ENCODE data around the gene UROS.

Gene UROS

DNA sequence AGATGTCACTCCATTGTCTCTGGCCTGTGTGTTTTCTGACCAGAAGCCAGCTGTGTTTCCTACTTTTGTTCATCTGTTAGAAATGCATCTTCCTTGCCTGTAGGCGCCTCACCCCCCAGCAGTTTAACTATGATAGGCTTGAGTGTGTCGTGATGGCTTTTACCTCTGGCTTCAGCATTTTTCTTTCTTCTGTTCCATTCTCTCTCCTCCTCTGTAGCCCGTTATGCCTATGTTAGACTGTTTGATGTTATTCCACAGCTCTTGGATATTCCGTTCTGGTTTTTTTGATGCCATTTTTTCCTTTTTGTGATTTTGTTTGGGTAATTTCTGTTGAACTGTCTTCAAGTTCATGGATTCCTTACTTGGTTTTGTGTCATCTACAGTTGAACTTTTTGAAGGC lies 65.3 kb downstream of the UROS start:
- no peak for DNase-seq

DNA sequence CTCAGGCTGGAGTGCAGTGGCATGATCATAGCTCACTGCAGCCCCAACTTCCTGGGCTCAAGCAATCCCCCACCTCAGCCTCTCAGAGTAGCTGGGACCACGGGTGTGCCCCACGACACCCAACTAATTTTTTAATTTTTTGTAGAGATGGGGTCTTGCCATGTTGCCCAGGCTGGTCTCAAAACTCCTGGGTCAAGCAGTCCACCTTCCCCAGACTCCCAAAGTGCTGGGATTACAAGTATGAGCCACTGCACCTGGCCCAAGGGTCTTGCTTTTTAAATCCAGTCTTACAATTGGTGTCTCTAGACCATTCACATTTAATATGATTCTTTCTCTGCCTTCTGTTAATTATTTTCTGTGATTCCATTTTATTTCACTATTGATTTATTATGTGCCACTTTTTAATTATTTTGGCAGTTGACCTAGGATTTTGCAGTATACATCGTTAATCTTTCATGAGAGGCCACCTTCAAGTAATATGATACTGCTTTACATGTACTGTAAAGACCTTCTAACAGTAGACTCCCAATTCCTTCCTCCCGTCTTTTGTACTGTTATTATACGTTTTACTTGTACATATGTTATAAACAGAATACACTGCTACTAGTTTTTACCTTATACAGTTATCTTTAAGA lies 66.1 kb downstream of the UROS start:
- DNase-seq: no peak

DNA sequence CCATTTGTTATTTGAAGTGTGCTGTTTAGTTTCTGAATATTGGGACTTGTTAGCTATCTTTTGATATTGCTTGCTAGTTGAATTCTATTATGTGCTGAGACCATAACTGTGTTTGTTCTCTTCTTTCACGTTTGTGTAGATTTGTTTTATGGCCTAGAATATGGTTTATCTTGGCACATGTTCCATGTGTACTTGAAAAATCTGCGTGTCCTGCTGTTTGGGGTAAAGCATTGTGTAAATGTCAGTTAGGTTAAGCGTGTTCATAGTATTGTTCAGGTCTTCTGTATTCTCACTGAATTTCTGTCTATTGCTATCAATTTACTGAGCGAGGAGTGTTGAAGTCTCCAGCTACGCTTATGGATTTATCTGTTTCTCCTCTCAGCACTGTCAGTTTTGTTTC lies 66.9 kb downstream of the UROS start:
- no peak for DNase-seq

- DNase-seq: no peak
These were observed 75.6 kb downstream of the UROS start for GRCh38 chr10:125747417-125747816.

DNA sequence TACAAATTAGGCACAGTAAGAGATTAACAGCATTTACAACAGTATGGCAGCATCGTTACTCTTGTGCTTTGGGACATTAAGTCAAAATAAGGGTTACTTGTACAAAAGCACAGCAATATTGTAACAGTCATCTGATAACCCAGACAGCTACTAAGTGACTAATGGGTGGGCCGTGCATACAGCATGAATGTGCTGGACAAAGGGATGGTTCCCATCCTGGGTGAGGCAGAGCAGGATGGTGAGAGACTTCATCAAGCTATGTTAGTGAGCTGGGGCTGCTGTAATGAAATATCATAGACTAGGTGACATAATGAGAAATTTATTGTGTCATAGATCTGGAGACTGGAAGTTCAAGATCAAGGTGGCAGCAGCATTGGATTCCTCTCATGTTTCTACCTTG lies 78.1 kb downstream of the UROS start:
- DNase-seq: no peak

GRCh38 chr10:125742465-125742864 lies 80.6 kb downstream of the UROS start:
- DNase-seq: no peak

DNA sequence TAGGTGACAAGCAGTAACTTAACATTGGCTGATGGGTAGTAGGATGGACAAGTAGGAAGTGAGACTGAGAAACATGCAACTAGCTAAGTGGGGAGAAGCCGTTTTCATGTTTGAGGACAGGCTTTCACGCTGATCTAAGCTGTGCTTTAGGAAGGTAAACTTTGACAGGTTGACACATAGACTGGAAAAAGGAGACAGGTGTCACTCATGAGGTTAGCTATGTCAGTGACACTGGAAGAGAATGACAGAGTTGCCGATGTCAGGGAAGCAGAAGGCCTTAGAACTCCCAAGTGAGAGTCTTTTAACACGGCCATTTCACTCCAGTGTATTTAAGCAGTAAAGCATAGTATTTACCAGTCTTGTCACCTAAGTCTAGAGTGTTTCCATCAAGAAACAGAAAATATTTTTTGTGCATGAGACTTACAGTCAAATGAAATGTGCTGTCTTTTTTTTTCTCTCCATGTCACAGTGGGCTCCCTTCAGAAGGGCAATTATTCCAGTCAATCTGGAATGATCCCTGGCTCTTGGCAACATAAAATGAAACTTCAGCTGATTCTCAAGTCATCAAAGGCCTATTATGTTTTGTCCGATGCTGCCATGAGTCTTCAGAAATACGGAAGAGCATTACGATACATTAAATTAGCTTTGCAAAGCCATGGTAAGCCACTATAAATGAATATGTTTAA lies 82.9 kb downstream of the UROS start:
- no peak for DNase-seq
